Measurements from ENCODE around the gene R3HDM2.

GRCh38 chr12:57386187-57386720 lies 44.6 kb downstream of the R3HDM2 start:
- no peak for TF ChIP-seq POLR2A (IDR thresholded peaks at IDR 0.05)
- no peak for TF ChIP-seq POLR2AphosphoS5 (IDR thresholded peaks at IDR 0.05)
- TF ChIP-seq EP300 (IDR thresholded peaks at IDR 0.05; ENCODE audit: low read depth) = no peak

All from transverse colon (tissue), 3 donors.